Measurements from ENCODE around the gene RTN4IP1.
"Not testable (repeated sequence)": the region's sequence is repeated elsewhere in the genome, so short reads cannot be mapped to it uniquely, and the experiment has no call there.

Gene RTN4IP1

GRCh38 chr6:106599440-106599839 is 29.9 kb downstream of the RTN4IP1 start:
- DNase-seq (ENCODE audit: low read depth, low spot score): no peak
- no peak overlapping the region for H3K4me3 ChIP-seq (ENCODE audit: low read length)

- no peak for DNase-seq (ENCODE audit: low read depth, low spot score)
- no peak overlapping the region for H3K4me3 ChIP-seq (ENCODE audit: low read length)
These were observed 38.0 kb downstream of the RTN4IP1 start for GRCh38 chr6:106591111-106591825.

DNA sequence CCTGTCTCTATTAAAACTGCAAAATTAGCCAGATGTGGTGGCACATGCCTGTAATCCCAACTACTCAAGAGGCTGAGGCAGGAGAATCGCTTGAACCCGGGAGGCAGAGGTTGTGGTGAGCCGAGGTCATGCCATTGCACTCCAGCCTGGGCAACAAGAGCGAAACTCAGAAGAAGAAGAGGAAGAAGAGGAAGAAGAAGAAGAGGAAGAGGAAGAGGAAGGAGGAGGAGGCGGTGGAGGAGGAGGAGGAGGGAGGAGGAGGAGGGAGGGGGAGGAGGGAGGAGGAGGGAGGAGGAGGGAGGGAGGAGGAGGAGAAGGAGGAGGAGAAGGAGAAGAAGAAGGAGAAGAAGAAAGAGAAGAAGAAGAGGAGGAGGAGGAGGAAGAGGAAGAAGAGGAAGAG is 40.4 kb downstream of the RTN4IP1 start:
- not testable (repeated sequence) for DNase-seq (ENCODE audit: low read depth, low spot score); H3K4me3 ChIP-seq (ENCODE audit: low read length)

DNA sequence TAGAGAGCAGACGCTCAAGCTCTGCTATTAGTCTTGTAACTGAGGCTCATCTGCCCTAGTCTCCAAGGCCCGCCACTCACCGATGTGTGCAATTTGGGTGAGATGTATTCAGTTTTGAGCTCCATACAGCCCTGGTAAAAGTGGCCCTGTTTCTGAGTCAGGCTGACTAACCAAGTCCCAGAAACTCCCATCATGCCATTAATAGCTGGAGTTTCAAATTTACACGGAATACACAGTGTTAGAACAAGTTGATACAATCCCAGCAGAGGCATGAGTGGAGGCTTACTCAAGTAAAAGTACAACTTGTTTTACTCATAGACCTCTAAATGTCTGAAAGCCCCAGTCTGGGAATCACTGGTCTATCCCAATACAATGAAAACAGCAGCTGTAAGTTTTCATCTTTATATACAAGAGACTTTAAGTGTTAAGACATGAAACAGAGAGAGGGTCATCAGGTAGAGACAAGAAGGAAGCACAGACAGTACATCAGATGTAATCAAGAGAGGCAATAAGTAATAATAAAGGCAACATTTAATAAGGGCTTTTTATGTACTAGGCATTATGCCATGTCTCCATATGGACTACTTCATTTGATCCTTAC is 42.4 kb downstream of the RTN4IP1 start:
- no peak for DNase-seq (ENCODE audit: low read depth, low spot score)
- no peak overlapping the region for H3K4me3 ChIP-seq (ENCODE audit: low read length)

DNA sequence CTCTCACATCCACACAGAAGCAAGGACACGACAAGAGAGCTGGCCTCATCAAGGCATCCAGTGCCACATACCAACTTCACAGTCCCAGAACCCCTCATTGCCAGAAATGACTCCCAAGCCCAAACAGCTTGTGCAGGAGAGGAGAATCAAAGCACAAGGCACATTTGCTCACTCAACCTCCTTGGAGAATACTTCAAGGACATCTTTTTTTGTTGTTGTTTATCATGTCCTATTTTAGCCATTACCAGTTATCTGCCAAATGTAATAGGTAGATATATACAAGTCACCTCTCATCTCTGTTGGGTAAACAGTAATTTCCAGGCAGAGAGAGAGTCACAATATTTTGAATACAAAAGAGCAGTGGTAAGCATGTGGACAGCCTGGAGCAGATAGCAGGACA is 47.8 kb downstream of the RTN4IP1 start:
- no peak overlapping the region for H3K4me3 ChIP-seq (ENCODE audit: low read length)
- no peak for DNase-seq (ENCODE audit: low read depth, low spot score)

GRCh38 chr6:106579281-106579680 is 50.0 kb downstream of the RTN4IP1 start:
- no peak for DNase-seq (ENCODE audit: low read depth, low spot score)
- no peak overlapping the region for H3K4me3 ChIP-seq (ENCODE audit: low read length)

DNA sequence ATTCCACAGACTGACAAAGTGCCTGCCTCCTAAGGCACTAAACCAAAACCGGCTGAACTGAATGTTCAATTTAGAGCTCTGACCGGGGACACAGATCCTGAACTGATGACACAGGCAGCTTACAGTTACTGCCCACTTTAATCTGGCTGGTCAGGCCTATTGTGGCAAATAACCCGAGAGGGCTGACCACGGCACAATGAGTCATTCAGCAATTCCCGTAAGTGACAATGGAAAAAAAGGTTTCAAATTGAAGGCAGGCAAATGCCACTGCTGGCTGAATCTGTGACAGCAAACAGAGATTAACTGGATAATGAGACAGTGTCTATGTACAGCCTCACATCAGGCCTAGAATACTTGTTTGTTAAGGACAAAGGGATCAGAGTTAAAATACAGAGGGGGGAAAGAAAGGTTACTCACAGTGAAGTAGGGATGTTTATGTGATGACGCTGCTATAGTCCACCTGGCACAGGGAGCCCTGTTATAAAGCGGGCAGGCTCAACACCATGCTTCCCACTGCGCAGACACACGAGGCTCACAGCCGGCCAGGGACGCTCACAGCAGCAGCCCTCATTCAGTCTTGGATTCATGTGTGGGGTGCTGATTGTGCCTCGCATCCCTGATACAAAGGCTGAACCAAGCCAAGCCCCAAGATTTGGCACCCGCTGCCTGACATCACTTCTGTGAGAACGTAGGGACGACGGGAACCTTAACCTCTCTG is 54.4 kb downstream of the RTN4IP1 start:
- no peak overlapping the region for H3K4me3 ChIP-seq (ENCODE audit: low read length)
- no peak for DNase-seq (ENCODE audit: low read depth, low spot score)

- no peak for DNase-seq (ENCODE audit: low read depth, low spot score)
- no peak overlapping the region for H3K4me3 ChIP-seq (ENCODE audit: low read length)
These were observed 56.3 kb downstream of the RTN4IP1 start for GRCh38 chr6:106572875-106573585.

GRCh38 chr6:106572436-106572835 is 56.9 kb downstream of the RTN4IP1 start:
- no peak for DNase-seq (ENCODE audit: low read depth, low spot score)

DNA sequence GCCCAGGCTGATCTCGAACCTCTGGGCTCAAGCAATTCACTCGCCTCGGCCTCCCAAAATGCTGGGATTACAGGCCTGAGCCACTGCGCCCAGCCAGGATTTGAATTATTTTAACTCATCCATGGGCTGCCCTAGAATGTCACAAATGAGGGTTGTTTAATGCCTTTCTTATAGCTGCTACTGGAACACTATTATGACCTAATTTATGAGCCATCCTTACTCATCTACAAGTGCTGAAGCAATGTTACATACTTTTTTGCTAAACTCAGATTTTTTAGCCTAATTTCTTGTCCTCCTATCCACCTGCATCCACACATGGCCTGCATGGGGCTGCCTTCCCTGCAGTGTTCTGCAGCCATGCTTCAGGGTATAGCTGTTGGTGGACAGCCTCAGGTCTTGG is 59.9 kb downstream of the RTN4IP1 start:
- DNase-seq (ENCODE audit: low read depth, low spot score): no peak
- no peak overlapping the region for H3K4me3 ChIP-seq (ENCODE audit: low read length)

More at GRCh38 chr6:106572436-106572835, 56.9 kb downstream of the RTN4IP1 start:
- H3K4me3 ChIP-seq (ENCODE audit: low read length): no peak overlapping the region

GRCh38 chr6:106568530-106568929 is 60.8 kb downstream of the RTN4IP1 start:
- DNase-seq (ENCODE audit: low read depth, low spot score): no peak
- no peak overlapping the region for H3K4me3 ChIP-seq (ENCODE audit: low read length)

DNA sequence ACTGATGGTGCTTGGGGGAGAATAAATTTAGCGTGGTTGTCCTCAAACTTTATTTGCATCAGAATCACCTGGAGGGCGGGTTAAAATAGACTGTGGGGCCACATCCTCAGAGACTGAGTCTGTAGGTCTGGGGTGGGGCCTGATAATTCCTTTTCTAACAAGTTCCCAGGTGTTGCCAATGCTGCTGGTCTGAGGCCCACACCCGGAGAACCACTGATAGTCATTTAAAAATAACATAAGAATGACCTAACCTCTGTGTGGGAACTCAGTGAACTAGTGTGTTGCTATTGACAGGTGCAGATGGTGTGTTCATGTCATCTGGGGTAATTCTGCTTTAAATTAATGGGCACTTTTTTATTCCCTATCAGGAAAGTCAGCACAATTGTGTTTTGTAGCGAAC is 64.8 kb downstream of the RTN4IP1 start:
- no peak overlapping the region for H3K4me3 ChIP-seq (ENCODE audit: low read length)
- no peak for DNase-seq (ENCODE audit: low read depth, low spot score)

DNA sequence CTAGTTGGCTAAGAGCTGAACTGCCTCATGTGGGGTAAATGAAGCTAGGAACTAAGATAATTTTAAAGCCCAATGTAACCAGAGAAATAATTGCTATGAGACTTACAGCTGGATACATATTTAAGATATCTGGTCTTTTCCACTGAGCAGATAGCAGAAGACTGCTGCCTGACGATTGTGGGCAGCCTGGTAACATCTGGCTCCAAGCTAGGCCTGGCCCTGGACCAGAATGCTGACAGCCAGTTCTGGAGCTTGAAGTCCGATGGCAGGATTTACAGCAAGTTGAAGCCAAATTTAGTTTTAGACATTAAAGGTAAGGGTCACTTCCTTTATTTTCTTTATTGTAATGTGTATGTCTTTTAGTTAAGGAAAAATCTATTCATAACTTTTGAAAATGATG is 65.7 kb downstream of the RTN4IP1 start:
- no peak for DNase-seq (ENCODE audit: low read depth, low spot score)
- no peak overlapping the region for H3K4me3 ChIP-seq (ENCODE audit: low read length)

GRCh38 chr6:106561686-106562405 is 67.5 kb downstream of the RTN4IP1 start:
- no peak for DNase-seq (ENCODE audit: low read depth, low spot score)
- H3K4me3 ChIP-seq (ENCODE audit: low read length): no peak overlapping the region

GRCh38 chr6:106560996-106561685 is 68.2 kb downstream of the RTN4IP1 start:
- H3K4me3 ChIP-seq (ENCODE audit: low read length): no peak overlapping the region
- DNase-seq (ENCODE audit: low read depth, low spot score): no peak

- DNase-seq (ENCODE audit: low read depth, low spot score); H3K4me3 ChIP-seq (ENCODE audit: low read length): not testable (repeated sequence)
These were observed 69.6 kb downstream of the RTN4IP1 start for GRCh38 chr6:106559659-106560058.

DNA sequence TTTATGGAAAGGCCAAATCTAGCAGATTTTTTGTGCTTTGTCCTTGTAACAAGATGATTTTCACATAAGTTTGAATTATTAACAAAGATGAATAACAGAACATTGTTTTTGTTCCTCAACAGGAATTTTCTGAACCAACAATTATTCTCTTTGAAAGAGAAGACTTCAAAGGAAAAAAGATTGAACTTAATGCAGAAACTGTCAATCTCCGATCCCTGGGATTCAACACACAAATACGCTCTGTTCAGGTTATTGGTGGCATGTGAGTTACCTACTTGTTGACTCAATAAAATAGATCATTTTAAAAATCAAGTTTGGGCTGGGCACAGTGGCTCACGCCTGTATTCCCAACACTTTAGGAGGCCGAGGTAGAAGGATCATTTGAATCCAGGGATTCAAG is 70.9 kb downstream of the RTN4IP1 start:
- no peak for DNase-seq (ENCODE audit: low read depth, low spot score)
- no peak overlapping the region for H3K4me3 ChIP-seq (ENCODE audit: low read length)

GRCh38 chr6:106557837-106558236 is 71.5 kb downstream of the RTN4IP1 start:
- H3K4me3 ChIP-seq (ENCODE audit: low read length): no peak overlapping the region
- DNase-seq (ENCODE audit: low read depth, low spot score): no peak
